PC-3 (cell line): ENCODE measurements around the gene ASTN2.

Experiments used
- EZH2phosphoT487 ChIP-seq: fragments of 300-600 bp; sonication (generic); IDR thresholded peaks from 2 replicates; pipeline ENCODE4 v1.6.1; 2018; ENCODE audit warnings: mild to moderate bottlenecking, antibody characterized with exemption, low read length, borderline replicate concordance
- TF ChIP-seq, protein P1 (sequence below): fragments of 300-600 bp; sonication (generic); conservative IDR thresholded peaks from 2 replicates; pipeline ENCODE4 v1.5.1; 2017; ENCODE audit warnings: antibody characterized with exemption, low read depth, mild to moderate bottlenecking, low read length

DNA sequence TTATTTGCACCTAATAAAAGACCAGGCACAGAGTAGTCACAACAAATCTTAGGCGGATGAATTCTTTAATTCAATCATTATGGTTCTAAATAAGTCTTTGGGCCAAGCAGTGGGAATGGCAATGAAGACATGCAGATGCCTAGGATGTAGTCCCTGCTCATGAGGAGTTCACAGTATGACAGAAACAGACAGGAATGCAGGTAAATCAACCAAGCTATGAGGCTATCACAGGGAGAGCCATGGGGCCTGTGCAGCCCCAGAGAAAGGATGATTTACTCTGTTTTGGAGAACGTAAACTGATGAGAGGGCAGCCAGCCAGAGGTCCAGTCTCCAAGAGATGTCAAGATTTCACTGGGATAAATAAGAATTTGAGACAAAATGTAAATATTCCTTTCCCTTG is 598.4 kb downstream of the ASTN2 start:
- TF ChIP-seq, protein P1, sequence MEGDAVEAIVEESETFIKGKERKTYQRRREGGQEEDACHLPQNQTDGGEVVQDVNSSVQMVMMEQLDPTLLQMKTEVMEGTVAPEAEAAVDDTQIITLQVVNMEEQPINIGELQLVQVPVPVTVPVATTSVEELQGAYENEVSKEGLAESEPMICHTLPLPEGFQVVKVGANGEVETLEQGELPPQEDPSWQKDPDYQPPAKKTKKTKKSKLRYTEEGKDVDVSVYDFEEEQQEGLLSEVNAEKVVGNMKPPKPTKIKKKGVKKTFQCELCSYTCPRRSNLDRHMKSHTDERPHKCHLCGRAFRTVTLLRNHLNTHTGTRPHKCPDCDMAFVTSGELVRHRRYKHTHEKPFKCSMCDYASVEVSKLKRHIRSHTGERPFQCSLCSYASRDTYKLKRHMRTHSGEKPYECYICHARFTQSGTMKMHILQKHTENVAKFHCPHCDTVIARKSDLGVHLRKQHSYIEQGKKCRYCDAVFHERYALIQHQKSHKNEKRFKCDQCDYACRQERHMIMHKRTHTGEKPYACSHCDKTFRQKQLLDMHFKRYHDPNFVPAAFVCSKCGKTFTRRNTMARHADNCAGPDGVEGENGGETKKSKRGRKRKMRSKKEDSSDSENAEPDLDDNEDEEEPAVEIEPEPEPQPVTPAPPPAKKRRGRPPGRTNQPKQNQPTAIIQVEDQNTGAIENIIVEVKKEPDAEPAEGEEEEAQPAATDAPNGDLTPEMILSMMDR = no peak
- TF ChIP-seq EZH2phosphoT487 = no peak
